Measurements from ENCODE around the gene WHRN. TPM values are rescaled to one million over a fixed set of nuclear protein-coding genes. Genes with fewer than 3 reads are reported as not detected.

WHRN gene
- total RNA-seq, 1 donor from 2014 or later: 5.2 TPM

GRCh38 chr9:114499941-114500696 is 5.2 kb downstream of the WHRN start:
- no peak for TF ChIP-seq CTCF (conservative IDR thresholded peaks at IDR 0.05; ENCODE audit: low read depth, low read length)
- DNase-seq (ENCODE audit: low read depth): no peak
- no peak overlapping the region for H3K4me3 ChIP-seq (ENCODE audit: low read depth, low read length)

GRCh38 chr9:114499528-114499927 is 5.7 kb downstream of the WHRN start:
- H3K4me3 ChIP-seq (ENCODE audit: low read depth, low read length): no peak overlapping the region
- TF ChIP-seq CTCF (conservative IDR thresholded peaks at IDR 0.05; ENCODE audit: low read depth, low read length): no peak
- DNase-seq (ENCODE audit: low read depth): no peak

- no peak for DNase-seq (ENCODE audit: low read depth)
- no peak for TF ChIP-seq CTCF (conservative IDR thresholded peaks at IDR 0.05; ENCODE audit: low read depth, low read length)
- no peak overlapping the region for H3K4me3 ChIP-seq (ENCODE audit: low read depth, low read length)
Measured at GRCh38 chr9:114497727-114498382, 7.4 kb downstream of the WHRN start.

GRCh38 chr9:114497236-114497635 is 8.0 kb downstream of the WHRN start:
- TF ChIP-seq CTCF (conservative IDR thresholded peaks at IDR 0.05; ENCODE audit: low read depth, low read length): no peak
- no peak for DNase-seq (ENCODE audit: low read depth)
- no peak overlapping the region for H3K4me3 ChIP-seq (ENCODE audit: low read depth, low read length)

GRCh38 chr9:114496011-114496410 is 9.3 kb downstream of the WHRN start:
- no peak for TF ChIP-seq CTCF (conservative IDR thresholded peaks at IDR 0.05; ENCODE audit: low read depth, low read length)
- H3K4me3 ChIP-seq (ENCODE audit: low read depth, low read length): no peak overlapping the region
- DNase-seq (ENCODE audit: low read depth): no peak

GRCh38 chr9:114494776-114495569 is 10.3 kb downstream of the WHRN start:
- no peak overlapping the region for H3K4me3 ChIP-seq (ENCODE audit: low read depth, low read length)
- TF ChIP-seq CTCF (conservative IDR thresholded peaks at IDR 0.05; ENCODE audit: low read depth, low read length): no peak

More at GRCh38 chr9:114494776-114495569, 10.3 kb downstream of the WHRN start:
- no peak for DNase-seq (ENCODE audit: low read depth)

All from epithelial cell of proximal tubule (primary cell).